GM23338 (cell line): ENCODE measurements around the gene CACNA1H. TPM values are rescaled to one million over a fixed set of nuclear protein-coding genes. Genes with fewer than 3 reads are reported as not detected.

Experiments used
- ATAC-seq: fragments of 200-7000 bp; cut with Tn5 transposase; 3 replicates; pipeline ENCODE4 v1.9.1; 2020
- DNase-seq: peaks from one replicate; pipeline ENCODE4 v3.0.0-alpha.2; 2015; ENCODE audit warnings: low spot score
- H2AFZ ChIP-seq: fragments of 200-600 bp; sonication (generic); 2 replicates; pipeline ENCODE4 v1.8.0; 2016; ENCODE audit warnings: antibody characterized with exemption, mild to moderate bottlenecking, moderate library complexity
- H3F3A ChIP-seq: fragments of 200-600 bp; sonication (generic); replicated peaks from 2 replicates; pipeline ENCODE4 v1.8.0; 2017; ENCODE audit warnings: antibody characterized with exemption, mixed run types, low read depth
- H3K27ac ChIP-seq: fragments of 200-600 bp; sonication (generic); 2 replicates; pipeline ENCODE4 v1.6.1; 2016; ENCODE audit warnings: low read depth
- H3K27me3 ChIP-seq: fragments of 200-600 bp; sonication (generic); 2 replicates; pipeline ENCODE4 v1.8.0; 2016; ENCODE audit warnings: mild to moderate bottlenecking, mixed run types, moderate library complexity; ENCODE audit not compliant: insufficient read depth
- H3K36me3 ChIP-seq: fragments of 200-600 bp; sonication (generic); 2 replicates; pipeline ENCODE4 v1.8.0; 2016; ENCODE audit warnings: mild to moderate bottlenecking; ENCODE audit not compliant: insufficient read depth
- H3K4me1 ChIP-seq: fragments of 200-600 bp; sonication (generic); 2 replicates; pipeline ENCODE4 v1.8.0; 2016; ENCODE audit warnings: mild to moderate bottlenecking, moderate library complexity; ENCODE audit not compliant: insufficient read depth
- H3K4me2 ChIP-seq: fragments of 200-600 bp; sonication (generic); 2 replicates; pipeline ENCODE4 v1.7.1; 2017; ENCODE audit warnings: mixed run types
- H3K4me3 ChIP-seq: fragments of 200-600 bp; sonication (generic); 2 replicates; pipeline ENCODE4 v1.6.1; 2016; ENCODE audit warnings: mixed run types
- H3K79me2 ChIP-seq: fragments of 200-600 bp; sonication (generic); replicated peaks from 2 replicates; pipeline ENCODE4 v1.8.0; 2017; ENCODE audit warnings: mild to moderate bottlenecking; ENCODE audit not compliant: insufficient read depth
- H3K9me2 ChIP-seq: fragments of 200-600 bp; sonication (generic); 2 replicates; pipeline ENCODE4 v1.8.0; 2017; ENCODE audit not compliant: insufficient read depth
- H4K20me1 ChIP-seq: fragments of 200-600 bp; sonication (generic); replicated peaks from 2 replicates; pipeline ENCODE4 v1.8.0; 2017; ENCODE audit warnings: mild to moderate bottlenecking; ENCODE audit not compliant: insufficient read depth
- H3K27ac Mint-ChIP-seq: 2 replicates; pipeline ENCODE4 v1.8.0; 2020; ENCODE audit warnings: inconsistent platforms, mild to moderate bottlenecking, moderate library complexity, mixed read lengths
- H3K27me3 Mint-ChIP-seq: 3 replicates; pipeline ENCODE4 v1.8.0; 2022; ENCODE audit warnings: low read depth, mild to moderate bottlenecking, moderate library complexity, mixed read lengths, inconsistent platforms; ENCODE audit not compliant: insufficient read depth, poor library complexity
- H3K36me3 Mint-ChIP-seq: 3 replicates; pipeline ENCODE4 v1.8.0; 2021; ENCODE audit warnings: low read depth, mild to moderate bottlenecking, inconsistent platforms, moderate library complexity, mixed read lengths
- H3K4me1 Mint-ChIP-seq: 3 replicates; pipeline ENCODE4 v1.8.0; 2020; ENCODE audit warnings: mild to moderate bottlenecking, inconsistent platforms, mixed read lengths
- H3K4me3 Mint-ChIP-seq: 3 replicates; pipeline ENCODE4 v1.8.0; 2021; ENCODE audit warnings: moderate library complexity, mild to moderate bottlenecking, inconsistent platforms, mixed read lengths
- H3K9me3 Mint-ChIP-seq: 3 replicates; pipeline ENCODE4 v1.8.0; 2020; ENCODE audit warnings: moderate library complexity, mild to moderate bottlenecking, inconsistent platforms, mixed read lengths
- CREB1 ChIP-seq: fragments of 250-450 bp; sonication (Bioruptor Pico); IDR thresholded peaks from 2 replicates; pipeline ENCODE4 v1.5.0; 2020; ENCODE audit warnings: low read depth, mild to moderate bottlenecking, moderate library complexity
- CTCF ChIP-seq, 2 experiments: fragments of 200-600 bp in 1 of 2; sonication (generic) in 1 of 2; conservative IDR thresholded peaks; 2 replicates each; pipeline versions ENCODE4 v1.5.1 to v1.6.1; 2016 to 2017; ENCODE audit warnings: antibody characterized with exemption in 2 of 2, low read depth in 2 of 2, mild to moderate bottlenecking in 2 of 2, moderate library complexity in 1 of 2
- ETS1 ChIP-seq: IDR thresholded peaks from 2 replicates; pipeline ENCODE4 v1.6.1; 2016; ENCODE audit warnings: antibody characterized with exemption
- EZH2 ChIP-seq: fragments of 200-600 bp; sonication (generic); IDR thresholded peaks from one replicate; pipeline ENCODE4 v1.8.0; 2017; ENCODE audit warnings: antibody characterized with exemption, mild to moderate bottlenecking, low read depth; ENCODE audit not compliant: unreplicated experiment
- EZH2phosphoT487 ChIP-seq: fragments of 200-600 bp; sonication (generic); IDR thresholded peaks from one replicate; pipeline ENCODE4 v1.8.1; 2018; ENCODE audit warnings: antibody characterized with exemption; ENCODE audit not compliant: unreplicated experiment
- JUNB ChIP-seq: IDR thresholded peaks from one replicate; pipeline ENCODE4 v1.6.1; 2016; ENCODE audit warnings: antibody characterized with exemption; ENCODE audit not compliant: unreplicated experiment
- NANOG ChIP-seq: IDR thresholded peaks from 2 replicates; pipeline ENCODE4 v1.6.1; 2016; ENCODE audit warnings: antibody characterized with exemption, borderline replicate concordance
- POLR2AphosphoS5 ChIP-seq: IDR thresholded peaks from 2 replicates; pipeline ENCODE4 v1.6.1; 2016; ENCODE audit warnings: antibody characterized with exemption, low read depth
- STAT1 ChIP-seq: IDR thresholded peaks from one replicate; pipeline ENCODE4 v1.6.1; 2016; ENCODE audit warnings: antibody characterized with exemption; ENCODE audit not compliant: unreplicated experiment
- ZNF114 ChIP-seq: fragments of 250-450 bp; sonication (Bioruptor Pico); IDR thresholded peaks from 2 replicates; pipeline ENCODE4 v1.5.0; 2020; ENCODE audit warnings: mild to moderate bottlenecking, moderate library complexity
- ZNF331 ChIP-seq: fragments of 250-450 bp; sonication (Bioruptor Pico); IDR thresholded peaks from 2 replicates; pipeline ENCODE4 v1.5.0; 2020; ENCODE audit warnings: low read depth, mild to moderate bottlenecking, moderate library complexity
- polyA plus RNA-seq: library from polyadenylated mRNA; unstranded; fragments of >200 nt; fragmentation: Nextera tagmentation; extraction: Ambion mirVana; gene quantifications from 2 replicates; pipeline ENCODE4 v1.2.1, GENCODE V29; 2016
- total RNA-seq: library from RNA; depleted of rRNA; stranded (reverse); fragments of >200 nt; shearing (Covaris generic); gene quantifications from 2 replicates; pipeline ENCODE4 v1.2.3, GENCODE V29; 2014
- TF ChIP-seq, protein P1 (sequence below): IDR thresholded peaks from one replicate; pipeline ENCODE4 v1.6.1; 2018; ENCODE audit warnings: antibody characterized with exemption; ENCODE audit not compliant: unreplicated experiment
- TF ChIP-seq, protein P2 (sequence below): fragments of 250-450 bp; sonication (Bioruptor Pico); IDR thresholded peaks from 2 replicates; pipeline ENCODE4 v1.5.0; 2020; ENCODE audit warnings: mild to moderate bottlenecking, moderate library complexity

CACNA1H gene
- total and polyA plus RNA-seq, 2 experiments from 2014 or later: 3.5 to 43.3 TPM

DNA sequence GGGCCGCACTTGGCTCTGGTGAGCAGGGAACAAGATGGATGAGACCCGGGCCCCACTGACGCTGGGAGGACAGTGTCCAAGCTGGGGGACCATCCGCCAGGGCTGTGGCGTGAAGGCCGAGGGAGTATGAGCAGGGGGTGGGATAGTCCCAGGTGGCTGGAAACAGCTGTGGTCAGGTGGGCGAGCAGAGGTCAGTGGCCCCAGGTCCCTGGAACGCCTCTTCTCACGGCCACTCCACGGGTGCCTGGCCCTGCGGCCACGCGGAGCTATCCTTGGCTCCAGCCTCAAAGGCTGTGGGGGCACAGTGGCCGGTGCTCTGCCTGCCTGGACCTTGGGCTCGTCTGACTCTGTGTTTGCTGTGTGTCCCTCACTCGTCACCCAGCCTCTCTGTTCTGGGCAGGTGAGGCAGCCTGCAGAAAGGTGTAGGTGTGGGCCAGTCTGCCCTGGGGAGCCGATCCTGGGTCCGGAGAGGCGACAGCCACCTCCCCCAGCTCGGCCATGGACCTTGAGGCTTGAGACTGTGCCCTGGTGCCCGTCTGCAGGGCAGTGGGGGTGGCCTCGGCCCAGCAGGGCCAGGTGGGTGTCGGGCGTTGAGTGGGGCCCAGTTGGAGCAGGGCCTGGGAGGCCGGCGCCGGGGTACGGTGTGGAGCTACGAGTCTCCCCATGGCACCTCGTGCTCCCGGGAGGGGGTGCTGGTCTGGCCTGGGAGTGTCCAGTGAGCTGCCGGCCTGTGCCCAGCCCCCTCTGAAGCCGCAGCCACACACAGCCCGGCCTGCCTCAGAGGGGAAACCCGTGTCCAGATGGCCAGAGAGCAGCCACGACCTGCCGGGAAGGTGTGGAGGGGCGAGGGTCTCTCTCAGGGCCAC lies 10.0 kb downstream of the CACNA1H start:
- Histone ChIP-seq H3K27me3 (no peaks in the 10 kb centered on the region), H4K20me1 (peaks cover 11% of the 10 kb centered on the region; the same call in 1 of the 2 replicates), H3K9me2 (no peaks in the 10 kb centered on the region), H3K27ac (0 out of 2 replicates have a peak overlapping the region, but pooled peaks have one; percentile 19), H3K4me2 (no peak overlapping the region), H3K4me1 (no peaks in the 10 kb centered on the region), H3F3A (no peaks in the 10 kb centered on the region; the same call in 1 of the 2 replicates), H3K36me3 (no peaks in the 10 kb centered on the region), H2AFZ (no peak overlapping the region), H3K4me3 (no peak overlapping the region), H3K79me2 (peaks cover 25% of the 10 kb centered on the region)
- ATAC-seq (no peak), DNase-seq (no peak)
- peaks cover 7% of the 10 kb centered on the region; the same call in 1 of the 3 replicates for H3K4me1 Mint-ChIP-seq
- H3K27ac Mint-ChIP-seq: no peak overlapping the region
- H3K36me3 Mint-ChIP-seq: no peaks in the 10 kb centered on the region
- H3K27me3 Mint-ChIP-seq: peaks cover 8% of the 10 kb centered on the region
- H3K4me3 Mint-ChIP-seq: no peak overlapping the region
- no peaks in the 10 kb centered on the region for H3K9me3 Mint-ChIP-seq
- TF ChIP-seq ZNF114 (CRISPR knock-in tag): no peak
- no peak for TF ChIP-seq CTCF (conservative IDR thresholded peaks at IDR 0.05; ENCODE audit: low read depth in 2 of 2)
- no peak for TF ChIP-seq EZH2
- no peak for TF ChIP-seq NANOG
- no peak for TF ChIP-seq POLR2AphosphoS5
- no peak for TF ChIP-seq EZH2phosphoT487
- no peak for TF ChIP-seq ZNF331
- TF ChIP-seq, protein P1, sequence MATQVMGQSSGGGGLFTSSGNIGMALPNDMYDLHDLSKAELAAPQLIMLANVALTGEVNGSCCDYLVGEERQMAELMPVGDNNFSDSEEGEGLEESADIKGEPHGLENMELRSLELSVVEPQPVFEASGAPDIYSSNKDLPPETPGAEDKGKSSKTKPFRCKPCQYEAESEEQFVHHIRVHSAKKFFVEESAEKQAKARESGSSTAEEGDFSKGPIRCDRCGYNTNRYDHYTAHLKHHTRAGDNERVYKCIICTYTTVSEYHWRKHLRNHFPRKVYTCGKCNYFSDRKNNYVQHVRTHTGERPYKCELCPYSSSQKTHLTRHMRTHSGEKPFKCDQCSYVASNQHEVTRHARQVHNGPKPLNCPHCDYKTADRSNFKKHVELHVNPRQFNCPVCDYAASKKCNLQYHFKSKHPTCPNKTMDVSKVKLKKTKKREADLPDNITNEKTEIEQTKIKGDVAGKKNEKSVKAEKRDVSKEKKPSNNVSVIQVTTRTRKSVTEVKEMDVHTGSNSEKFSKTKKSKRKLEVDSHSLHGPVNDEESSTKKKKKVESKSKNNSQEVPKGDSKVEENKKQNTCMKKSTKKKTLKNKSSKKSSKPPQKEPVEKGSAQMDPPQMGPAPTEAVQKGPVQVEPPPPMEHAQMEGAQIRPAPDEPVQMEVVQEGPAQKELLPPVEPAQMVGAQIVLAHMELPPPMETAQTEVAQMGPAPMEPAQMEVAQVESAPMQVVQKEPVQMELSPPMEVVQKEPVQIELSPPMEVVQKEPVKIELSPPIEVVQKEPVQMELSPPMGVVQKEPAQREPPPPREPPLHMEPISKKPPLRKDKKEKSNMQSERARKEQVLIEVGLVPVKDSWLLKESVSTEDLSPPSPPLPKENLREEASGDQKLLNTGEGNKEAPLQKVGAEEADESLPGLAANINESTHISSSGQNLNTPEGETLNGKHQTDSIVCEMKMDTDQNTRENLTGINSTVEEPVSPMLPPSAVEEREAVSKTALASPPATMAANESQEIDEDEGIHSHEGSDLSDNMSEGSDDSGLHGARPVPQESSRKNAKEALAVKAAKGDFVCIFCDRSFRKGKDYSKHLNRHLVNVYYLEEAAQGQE: no peak
- no peak for TF ChIP-seq STAT1
- TF ChIP-seq ETS1: no peak
- TF ChIP-seq, protein P2, sequence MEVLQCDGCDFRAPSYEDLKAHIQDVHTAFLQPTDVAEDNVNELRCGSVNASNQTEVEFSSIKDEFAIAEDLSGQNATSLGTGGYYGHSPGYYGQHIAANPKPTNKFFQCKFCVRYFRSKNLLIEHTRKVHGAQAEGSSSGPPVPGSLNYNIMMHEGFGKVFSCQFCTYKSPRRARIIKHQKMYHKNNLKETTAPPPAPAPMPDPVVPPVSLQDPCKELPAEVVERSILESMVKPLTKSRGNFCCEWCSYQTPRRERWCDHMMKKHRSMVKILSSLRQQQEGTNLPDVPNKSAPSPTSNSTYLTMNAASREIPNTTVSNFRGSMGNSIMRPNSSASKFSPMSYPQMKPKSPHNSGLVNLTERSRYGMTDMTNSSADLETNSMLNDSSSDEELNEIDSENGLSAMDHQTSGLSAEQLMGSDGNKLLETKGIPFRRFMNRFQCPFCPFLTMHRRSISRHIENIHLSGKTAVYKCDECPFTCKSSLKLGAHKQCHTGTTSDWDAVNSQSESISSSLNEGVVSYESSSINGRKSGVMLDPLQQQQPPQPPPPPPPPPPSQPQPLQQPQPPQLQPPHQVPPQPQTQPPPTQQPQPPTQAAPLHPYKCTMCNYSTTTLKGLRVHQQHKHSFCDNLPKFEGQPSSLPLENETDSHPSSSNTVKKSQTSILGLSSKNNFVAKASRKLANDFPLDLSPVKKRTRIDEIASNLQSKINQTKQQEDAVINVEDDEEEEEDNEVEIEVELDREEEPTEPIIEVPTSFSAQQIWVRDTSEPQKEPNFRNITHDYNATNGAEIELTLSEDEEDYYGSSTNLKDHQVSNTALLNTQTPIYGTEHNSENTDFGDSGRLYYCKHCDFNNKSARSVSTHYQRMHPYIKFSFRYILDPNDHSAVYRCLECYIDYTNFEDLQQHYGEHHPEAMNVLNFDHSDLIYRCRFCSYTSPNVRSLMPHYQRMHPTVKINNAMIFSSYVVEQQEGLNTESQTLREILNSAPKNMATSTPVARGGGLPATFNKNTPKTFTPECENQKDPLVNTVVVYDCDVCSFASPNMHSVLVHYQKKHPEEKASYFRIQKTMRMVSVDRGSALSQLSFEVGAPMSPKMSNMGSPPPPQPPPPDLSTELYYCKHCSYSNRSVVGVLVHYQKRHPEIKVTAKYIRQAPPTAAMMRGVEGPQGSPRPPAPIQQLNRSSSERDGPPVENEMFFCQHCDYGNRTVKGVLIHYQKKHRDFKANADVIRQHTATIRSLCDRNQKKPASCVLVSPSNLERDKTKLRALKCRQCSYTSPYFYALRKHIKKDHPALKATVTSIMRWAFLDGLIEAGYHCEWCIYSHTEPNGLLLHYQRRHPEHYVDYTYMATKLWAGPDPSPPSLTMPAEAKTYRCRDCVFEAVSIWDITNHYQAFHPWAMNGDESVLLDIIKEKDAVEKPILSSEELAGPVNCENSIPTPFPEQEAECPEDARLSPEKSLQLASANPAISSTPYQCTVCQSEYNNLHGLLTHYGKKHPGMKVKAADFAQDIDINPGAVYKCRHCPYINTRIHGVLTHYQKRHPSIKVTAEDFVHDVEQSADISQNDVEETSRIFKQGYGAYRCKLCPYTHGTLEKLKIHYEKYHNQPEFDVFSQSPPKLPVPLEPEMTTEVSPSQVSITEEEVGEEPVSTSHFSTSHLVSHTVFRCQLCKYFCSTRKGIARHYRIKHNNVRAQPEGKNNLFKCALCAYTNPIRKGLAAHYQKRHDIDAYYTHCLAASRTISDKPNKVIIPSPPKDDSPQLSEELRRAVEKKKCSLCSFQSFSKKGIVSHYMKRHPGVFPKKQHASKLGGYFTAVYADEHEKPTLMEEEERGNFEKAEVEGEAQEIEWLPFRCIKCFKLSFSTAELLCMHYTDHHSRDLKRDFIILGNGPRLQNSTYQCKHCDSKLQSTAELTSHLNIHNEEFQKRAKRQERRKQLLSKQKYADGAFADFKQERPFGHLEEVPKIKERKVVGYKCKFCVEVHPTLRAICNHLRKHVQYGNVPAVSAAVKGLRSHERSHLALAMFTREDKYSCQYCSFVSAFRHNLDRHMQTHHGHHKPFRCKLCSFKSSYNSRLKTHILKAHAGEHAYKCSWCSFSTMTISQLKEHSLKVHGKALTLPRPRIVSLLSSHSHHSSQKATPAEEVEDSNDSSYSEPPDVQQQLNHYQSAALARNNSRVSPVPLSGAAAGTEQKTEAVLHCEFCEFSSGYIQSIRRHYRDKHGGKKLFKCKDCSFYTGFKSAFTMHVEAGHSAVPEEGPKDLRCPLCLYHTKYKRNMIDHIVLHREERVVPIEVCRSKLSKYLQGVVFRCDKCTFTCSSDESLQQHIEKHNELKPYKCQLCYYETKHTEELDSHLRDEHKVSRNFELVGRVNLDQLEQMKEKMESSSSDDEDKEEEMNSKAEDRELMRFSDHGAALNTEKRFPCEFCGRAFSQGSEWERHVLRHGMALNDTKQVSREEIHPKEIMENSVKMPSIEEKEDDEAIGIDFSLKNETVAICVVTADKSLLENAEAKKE: no peak
- TF ChIP-seq JUNB: no peak
- no peak for TF ChIP-seq CREB1 (CRISPR knock-in tag)
